ENCODE data around the gene IGSF5.

The IGSF5 gene

DNA sequence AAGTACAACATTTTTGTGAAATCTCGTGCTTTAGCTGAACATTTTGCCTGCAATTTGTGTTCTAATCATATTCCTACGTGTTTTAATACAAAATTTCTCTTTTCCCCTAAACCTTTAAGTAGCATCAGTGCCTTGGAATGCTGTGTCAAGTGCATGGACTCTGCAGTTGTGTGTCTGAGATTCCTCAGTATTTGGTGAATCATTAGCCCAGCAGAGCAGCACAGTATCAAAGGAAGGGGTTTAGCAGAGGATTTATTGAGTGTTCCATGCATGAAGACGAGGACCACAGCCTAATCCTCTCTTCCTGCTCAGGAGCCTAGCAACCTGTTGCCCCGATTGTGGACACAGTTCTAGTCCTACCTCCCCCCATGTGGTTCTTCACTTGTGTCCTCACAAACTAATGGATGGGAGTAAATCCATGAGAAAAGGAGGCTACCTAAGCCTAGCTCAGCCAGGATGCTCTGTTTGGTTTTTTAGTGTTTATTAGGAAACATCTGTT is 92.9 kb downstream of the IGSF5 start:
- DNase-seq, result no peak

DNA sequence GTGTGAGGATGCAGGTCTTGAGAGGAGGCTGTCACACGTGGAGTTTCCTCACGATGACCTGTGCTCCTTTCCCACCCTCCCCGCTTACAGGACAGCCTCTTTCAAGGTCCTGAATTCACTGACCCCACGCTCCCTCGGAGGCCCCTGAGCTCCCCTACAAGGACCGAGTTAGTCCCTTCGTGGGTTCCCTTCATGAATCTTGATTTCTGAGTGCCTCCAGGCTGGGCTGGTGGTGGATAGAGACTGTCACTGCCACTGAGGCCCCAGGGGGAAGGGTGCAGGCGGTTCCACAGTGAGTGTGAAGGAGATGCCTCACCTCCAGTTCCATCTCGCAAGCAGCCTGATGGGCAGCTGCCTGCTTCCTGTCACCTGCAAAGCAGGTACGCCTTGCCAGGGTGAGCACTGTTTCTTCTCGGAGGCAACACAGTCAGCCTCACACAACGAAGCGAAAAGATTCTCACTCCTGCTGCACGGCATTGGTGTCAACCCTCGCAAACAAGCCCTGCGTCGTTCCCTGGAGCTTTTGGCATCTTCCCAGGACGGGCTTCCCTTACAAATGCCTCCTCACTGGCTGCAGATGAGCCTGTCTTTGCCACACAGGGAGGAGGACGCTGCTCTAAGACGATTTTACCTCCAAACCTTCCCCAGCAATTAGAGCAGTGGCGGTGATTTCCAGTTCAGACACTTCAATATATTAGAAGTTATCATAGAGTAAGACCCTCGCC is 95.6 kb downstream of the IGSF5 start:
- peak; percentile 35 for DNase-seq

DNA sequence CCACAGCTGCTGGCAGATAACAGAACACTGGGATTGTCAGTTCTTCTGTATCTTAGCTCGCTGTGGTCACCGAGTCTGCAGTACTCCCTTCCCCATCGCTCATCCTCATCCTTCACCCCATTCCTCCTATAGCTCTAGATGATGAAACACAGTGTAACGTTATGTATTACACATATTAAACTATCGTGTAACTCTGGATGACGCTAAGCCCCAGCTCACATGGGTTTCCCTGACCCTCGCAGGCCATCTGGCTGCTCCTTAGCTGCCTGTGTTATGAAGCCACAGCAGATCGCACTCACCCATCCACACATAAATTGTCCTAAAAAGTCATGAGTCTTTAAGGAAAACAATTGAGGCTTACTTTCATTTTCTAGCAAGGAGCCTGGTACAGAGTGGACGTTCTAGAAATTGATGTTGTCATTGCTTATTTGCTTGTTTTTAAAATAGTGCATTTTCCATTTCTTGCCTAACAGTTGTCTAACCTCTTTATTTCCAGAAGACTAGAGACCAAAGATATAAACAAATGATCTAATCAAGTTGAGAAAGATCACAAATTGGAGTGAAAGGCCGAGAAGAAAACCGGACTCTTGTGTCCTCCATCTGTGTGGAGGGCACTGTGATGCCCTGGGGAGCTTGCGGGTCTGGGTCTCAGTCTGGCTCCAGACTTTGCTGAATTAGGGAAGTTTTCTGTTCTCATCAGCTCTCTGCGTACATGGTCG is 97.9 kb downstream of the IGSF5 start:
- no peak for DNase-seq

DNA sequence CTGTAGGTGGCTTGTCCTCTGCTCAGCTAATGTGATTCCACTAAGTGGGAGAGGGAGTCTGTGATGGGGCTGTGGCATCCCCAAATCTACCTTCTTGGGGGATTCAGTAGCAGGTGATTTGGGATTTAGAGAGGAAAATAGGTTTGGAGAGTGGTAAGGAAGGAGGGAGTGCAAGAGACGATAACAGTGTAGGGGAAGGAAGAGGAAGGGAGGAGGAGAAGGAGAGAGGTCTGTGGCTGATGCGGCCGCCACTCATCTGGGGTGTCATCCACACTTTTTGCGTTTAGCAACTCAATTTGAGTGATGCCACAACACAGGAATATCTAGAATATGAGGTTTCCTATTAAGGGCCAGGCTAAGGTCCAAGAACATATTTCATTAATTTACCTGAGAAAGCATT is 98.5 kb downstream of the IGSF5 start:
- DNase-seq, result no peak

DNA sequence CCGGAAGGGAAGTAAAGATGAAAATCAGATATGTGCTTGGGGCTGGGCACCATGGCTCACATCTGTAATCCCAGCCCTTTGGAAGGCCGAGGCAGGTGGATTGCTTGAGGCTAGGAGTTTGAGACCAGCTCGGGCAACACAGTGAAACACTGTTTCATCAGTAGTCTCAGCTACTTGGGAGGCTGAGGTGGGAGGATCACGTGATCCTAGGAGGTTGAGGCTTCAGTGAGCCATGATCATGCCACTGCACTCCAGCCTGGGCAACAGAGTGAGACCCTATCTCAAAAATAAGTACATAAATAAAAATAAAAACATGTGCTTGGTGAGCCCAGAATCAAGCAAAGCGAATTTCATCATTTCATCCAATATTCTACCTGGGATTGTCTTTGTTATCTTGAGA is 98.9 kb downstream of the IGSF5 start:
- no peak for DNase-seq

DNA sequence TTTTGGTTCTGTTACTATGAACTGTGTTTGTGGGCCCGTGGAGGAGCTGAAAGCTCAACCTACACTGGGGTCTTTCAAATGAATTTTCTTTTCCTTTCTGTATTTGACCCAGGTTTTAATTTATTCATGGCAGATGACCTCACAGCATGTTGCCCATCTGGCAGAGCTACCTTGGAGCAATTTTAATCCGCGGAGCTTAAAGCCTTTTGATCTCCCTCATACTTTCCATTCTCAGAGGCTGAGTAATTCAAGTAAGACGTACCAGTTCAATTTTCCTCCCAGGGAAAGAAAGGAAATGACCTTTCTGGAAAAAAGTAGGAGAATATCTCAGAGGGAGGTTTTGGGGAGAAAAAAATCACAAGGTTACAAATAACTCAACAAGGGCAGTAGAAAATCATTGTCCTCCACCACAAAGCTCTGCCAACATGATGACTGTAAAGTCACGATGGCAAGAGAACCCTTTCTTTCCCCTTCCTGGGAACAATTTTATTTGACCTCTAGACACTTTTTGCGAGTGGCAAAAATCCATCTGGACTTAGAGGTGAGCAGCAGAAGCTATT is 100.7 kb downstream of the IGSF5 start:
- DNase-seq, result no peak

DNA sequence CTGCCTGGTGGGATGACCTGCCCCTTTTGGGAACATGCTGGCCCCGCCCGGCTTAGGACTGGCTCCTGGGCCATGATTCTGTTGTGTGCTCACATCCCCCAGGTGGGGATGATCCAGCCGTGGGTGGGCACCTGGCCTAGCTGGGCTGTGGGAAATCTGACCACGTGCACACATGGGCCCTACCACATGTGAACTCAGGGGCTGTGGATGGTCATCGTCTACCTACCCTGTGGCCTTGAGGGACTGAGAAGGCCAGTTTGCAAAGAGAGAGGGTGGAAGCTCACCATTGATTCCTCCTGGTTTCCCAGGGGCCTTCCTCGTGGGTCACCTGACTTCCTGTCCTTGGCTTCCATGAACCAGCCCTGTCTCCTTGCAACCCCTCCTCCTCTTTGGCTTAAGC is 102.9 kb downstream of the IGSF5 start:
- DNase-seq, result no peak

DNA sequence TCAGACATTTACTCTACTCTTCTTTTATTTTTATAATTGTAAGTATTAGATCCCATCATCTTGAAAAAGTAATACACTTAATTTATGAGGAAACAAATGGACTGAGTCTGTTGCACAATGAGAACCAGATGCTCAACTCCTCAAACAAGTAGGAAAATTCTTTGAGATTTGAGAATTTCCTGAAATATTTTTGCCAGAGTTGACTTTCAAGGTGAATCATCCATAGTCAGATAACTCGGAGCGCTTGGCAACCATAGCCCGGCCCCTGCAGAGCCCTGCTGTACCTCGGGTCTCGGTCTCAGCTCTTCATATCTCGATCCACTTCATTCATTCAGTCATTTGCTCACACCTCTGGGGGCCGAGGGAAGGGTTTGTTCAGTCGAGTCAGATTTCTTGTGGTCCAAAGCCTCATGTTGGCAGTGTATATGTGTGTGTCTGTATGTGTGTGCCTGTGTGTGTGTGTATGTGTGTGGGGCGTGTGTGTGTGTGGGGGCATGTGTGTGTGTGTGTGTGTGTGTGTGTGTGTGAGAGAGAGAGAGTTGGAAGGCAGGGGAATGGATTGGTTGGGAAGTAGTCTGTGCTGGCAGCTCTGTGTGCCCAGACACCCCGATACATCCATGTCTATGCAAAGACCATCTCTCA is 104.2 kb downstream of the IGSF5 start:
- no peak for DNase-seq

DNA sequence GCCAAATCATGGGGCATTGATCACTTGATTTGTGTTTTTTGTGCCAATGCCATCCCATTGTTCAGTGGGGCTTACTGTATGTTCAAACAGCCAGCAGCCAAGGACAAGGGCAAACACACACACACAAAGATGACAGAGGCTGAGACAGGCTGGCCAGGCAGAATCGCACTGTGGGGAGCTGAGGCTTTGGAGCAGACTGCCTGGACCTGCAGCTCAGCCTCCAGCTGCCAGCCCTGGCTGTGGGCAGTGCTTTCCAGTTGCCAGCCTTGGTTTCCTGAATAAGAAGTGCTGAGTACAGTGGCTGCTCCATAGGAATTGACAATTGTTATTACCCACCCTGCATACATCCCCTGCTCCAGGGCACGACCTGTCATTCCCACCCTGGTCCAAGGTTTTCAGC is 105.3 kb downstream of the IGSF5 start:
- DNase-seq, result no peak

DNA sequence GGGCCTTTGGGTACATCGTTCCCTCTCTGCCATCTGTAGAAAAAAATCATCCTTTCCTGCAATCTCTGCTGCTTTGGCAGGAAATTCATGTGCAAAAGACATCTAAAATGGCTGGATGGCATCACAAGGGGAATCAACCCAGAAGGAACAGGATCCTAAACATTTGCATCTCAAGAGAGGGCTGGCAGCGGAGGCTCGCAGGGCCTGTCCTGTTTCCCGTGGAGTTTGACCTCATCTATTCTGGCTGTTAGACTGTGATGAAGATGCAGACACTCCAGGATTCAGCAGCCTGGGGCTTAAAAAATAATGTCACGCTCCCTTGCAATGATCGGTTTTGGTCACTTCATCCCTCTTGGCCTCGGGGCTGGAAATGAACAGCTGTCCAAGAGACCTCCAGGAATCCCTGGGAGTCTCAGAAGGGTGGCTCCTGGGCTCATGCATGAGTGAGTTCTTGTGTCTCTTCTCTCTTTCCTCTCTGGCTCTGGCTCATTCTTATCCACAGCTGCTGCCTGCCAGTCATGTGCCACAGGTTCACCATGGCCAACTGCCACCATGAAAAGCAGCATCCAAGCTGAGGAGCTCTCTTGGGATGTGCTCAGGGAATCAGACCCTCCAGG is 106.1 kb downstream of the IGSF5 start:
- DNase-seq, result no peak

Data from NCI-H1092 treated with DMSO at 0.1 percent for 48 hours (cell line).